ENCODE data around the gene GNAS. TPM values are rescaled to one million over a fixed set of nuclear protein-coding genes. Genes with fewer than 3 reads are reported as not detected.

GNAS gene
- total and polyA plus RNA-seq, 9 of the 15 experiments (the other 6 are each of a cell fraction or from before 2014, with no cell fraction given): 128 to 648 (median 266) TPM

GRCh38 chr20:58890518-58891085 lies 38.1 kb downstream of the GNAS start:
- DNase-seq (ENCODE audit: extremely low read depth in 1 of 4, low spot score in 3 of 4) (peak in 1 of 4 experiments; percentile 67), ATAC-seq (peak; percentile 42), FAIRE-seq (no peak)
- H3K4me2 ChIP-seq (ENCODE audit: insufficient read depth, low read length): peak overlapping the region; percentile 63
- H3K36me3 ChIP-seq (ENCODE audit: control insufficient read depth, insufficient read depth, low read length): peaks cover 12% of the 10 kb centered on the region; the same call in 1 of the 3 replicates
- in situ Hi-C loops (cut with MboI) (no loop called here), intact Hi-C loops (cut with micrococcal nuclease) (loop anchor here (5.0 kb wide), 2 partner anchors 92 to 142 kb away; partner anchors contain the start of genes ATP5F1E and NELFCD)
- peaks cover 13 to 20% of the 10 kb centered on the region in 2 experiments; a peak in 4 of 5 replicates for H3K4me1 ChIP-seq (replicated peaks in 1 of 2; ENCODE audit: control insufficient read depth in 2 of 2, insufficient read depth in 2 of 2, low read length in 2 of 2)
- H3K4me3 ChIP-seq: peak overlapping the region; percentile 92
- no TSS peak for BruUV-seq (replicated peaks)
- POLR2A ChIA-PET: interaction anchor here (1.5 kb wide), 1 partner anchor 14 kb away, joined by 4 read pairs; no protein-coding TSS in a partner anchor
- H3K79me2 ChIP-seq (ENCODE audit: control insufficient read depth, insufficient read depth, low read length): peaks cover 47% of the 10 kb centered on the region
- no peaks in the 10 kb centered on the region; the same call in 1 of the 2 replicates for H4K20me1 ChIP-seq (replicated peaks; ENCODE audit: control insufficient read depth, insufficient read depth, low read length)
- H3K27ac ChIP-seq (ENCODE audit: extremely low read depth, low read depth, low read length): peak overlapping the region; percentile 71
- H2AFZ ChIP-seq (ENCODE audit: low read depth, low read length): peak overlapping the region; percentile 83
- H3K9me1 ChIP-seq (ENCODE audit: control insufficient read depth, insufficient read depth, low read length): no peaks in the 10 kb centered on the region
- CTCF ChIA-PET (ENCODE audit: low intra/inter-chr PET ratio): no interaction called here
- peak overlapping the region; percentile 60 to 90 for H3K9ac ChIP-seq (ENCODE audit: insufficient read depth in 1 of 2, low read depth in 2 of 2, low read length in 2 of 2)
- WGBS (ENCODE audit: insufficient coverage, low coverage, missing lambda C conversion rate): 42% methylated on average over 26 of the region's 64 CpGs
- no peaks in the 10 kb centered on the region for H3K27me3 ChIP-seq (ENCODE audit: control insufficient read depth in 2 of 2, insufficient read depth in 2 of 2, low read length in 2 of 2)
- H3K9me3 ChIP-seq (replicated peaks; ENCODE audit: control insufficient read depth, insufficient read depth, low read depth, low read length): no peaks in the 10 kb centered on the region
- TF ChIP-seq MEF2D (tag; conservative IDR thresholded peaks at IDR 0.05; ENCODE audit: low read depth) (no peak), ZFP1 (CRISPR knock-in tag; IDR thresholded peaks at IDR 0.05) (no peak), ZBTB11 (CRISPR knock-in tag; IDR thresholded peaks at IDR 0.05) (no peak), ZBTB7A (IDR thresholded peaks at IDR 0.05; ENCODE audit: borderline replicate concordance, control insufficient read depth, low read depth, low read length) (peak; percentile 89), ZC3H4 (CRISPR knock-in tag; IDR thresholded peaks at IDR 0.05; ENCODE audit: borderline replicate concordance) (0 out of 2 replicates have a peak, but pooled peaks have one; percentile 55), U2AF2 (optimal IDR thresholded peaks at IDR 0.05; ENCODE audit: low read depth, low read length) (no peak), CSDE1 (IDR thresholded peaks at IDR 0.05) (no peak), ZBTB2 (IDR thresholded peaks at IDR 0.05) (no peak), YY1 (IDR thresholded peaks at IDR 0.05; ENCODE audit: borderline replicate concordance in 1 of 3, control insufficient read depth in 1 of 3, extremely low read depth in 1 of 3, insufficient read depth in 3 of 3, insufficient read length in 1 of 3, insufficient replicate concordance in 2 of 3, low read depth in 1 of 3, low read length in 2 of 3) (peak in 1 of 3 experiments; percentile 37), UBTF (IDR thresholded peaks at IDR 0.05; ENCODE audit: borderline replicate concordance in 1 of 2, low read depth in 2 of 2, low read length in 2 of 2) (peak; percentile 17 to 65; a peak in 2 of 4 replicates), MTA3 (IDR thresholded peaks at IDR 0.05; ENCODE audit: borderline replicate concordance) (no peak), TEAD2 (tag; IDR thresholded peaks at IDR 0.05) (no peak), SRSF7 (optimal IDR thresholded peaks at IDR 0.05; ENCODE audit: low read depth, low read length) (no peak)
